ENCODE results near the gene BCL2L13. TPM values are rescaled to one million over a fixed set of nuclear protein-coding genes. Genes with fewer than 3 reads are reported as not detected.

The BCL2L13 gene
- total RNA-seq, 2 donors from 2014 or later, result 37.5 to 44.2 TPM

DNA sequence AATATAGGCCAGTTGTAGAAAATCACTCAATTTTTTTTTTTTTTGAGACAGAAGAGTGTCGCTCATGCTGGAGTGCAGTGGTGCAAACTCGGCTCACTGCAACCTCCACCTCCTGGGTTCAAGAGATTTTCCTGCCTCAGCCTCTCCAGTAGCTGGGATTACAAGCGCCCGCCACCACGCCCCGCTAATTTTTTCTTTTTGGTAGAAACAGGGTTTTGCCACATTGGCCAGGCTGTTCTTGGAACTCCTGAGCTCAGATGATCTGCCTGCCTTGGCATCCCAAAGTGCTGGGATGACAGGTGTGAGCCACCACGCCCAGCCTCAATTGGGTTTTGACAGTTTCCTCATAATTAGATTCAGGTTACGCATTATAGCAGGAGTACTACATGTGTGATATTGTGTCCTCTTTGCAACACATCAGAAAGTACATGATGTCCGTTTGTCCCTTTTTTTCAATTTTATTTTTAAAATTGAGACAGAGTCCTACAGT is 7.4 kb upstream of the BCL2L13 start:
- 89 to 90% methylated on average over 8 to 9 of the region's 9 CpGs for WGBS, 2 experiments (ENCODE audit: insufficient coverage in 1 of 2, insufficient read length in 1 of 2)
- peaks cover 2% of the 10 kb centered on the region for H3K36me3 Mint-ChIP-seq (ENCODE audit: low read depth)
- no peak for DNase-seq
- Histone ChIP-seq H3K4me1 (ENCODE audit: control insufficient read depth, insufficient read depth, low read length) (no peaks in the 10 kb centered on the region), H3K27me3 (ENCODE audit: control insufficient read depth, insufficient read depth, low read length, poor library complexity, severe bottlenecking) (no peaks in the 10 kb centered on the region), H3K27ac (ENCODE audit: low read depth, low read length) (no peak overlapping the region), H3K9ac (ENCODE audit: extremely low read depth, low read length, poor library complexity, severe bottlenecking) (no peak overlapping the region), H3K9me3 (ENCODE audit: control insufficient read depth, low read length) (no peaks in the 10 kb centered on the region), H3K36me3 (ENCODE audit: control insufficient read depth, insufficient read depth, low read length) (no peaks in the 10 kb centered on the region), H3K4me3 (ENCODE audit: low read length) (no peak overlapping the region)
- no peaks in the 10 kb centered on the region for H3K27me3 Mint-ChIP-seq (ENCODE audit: insufficient read depth)
- no peak overlapping the region for H3K4me3 Mint-ChIP-seq
- H3K4me1 Mint-ChIP-seq, result peaks cover 10% of the 10 kb centered on the region
- no peak overlapping the region for H3K27ac Mint-ChIP-seq
- TF ChIP-seq, protein P1, sequence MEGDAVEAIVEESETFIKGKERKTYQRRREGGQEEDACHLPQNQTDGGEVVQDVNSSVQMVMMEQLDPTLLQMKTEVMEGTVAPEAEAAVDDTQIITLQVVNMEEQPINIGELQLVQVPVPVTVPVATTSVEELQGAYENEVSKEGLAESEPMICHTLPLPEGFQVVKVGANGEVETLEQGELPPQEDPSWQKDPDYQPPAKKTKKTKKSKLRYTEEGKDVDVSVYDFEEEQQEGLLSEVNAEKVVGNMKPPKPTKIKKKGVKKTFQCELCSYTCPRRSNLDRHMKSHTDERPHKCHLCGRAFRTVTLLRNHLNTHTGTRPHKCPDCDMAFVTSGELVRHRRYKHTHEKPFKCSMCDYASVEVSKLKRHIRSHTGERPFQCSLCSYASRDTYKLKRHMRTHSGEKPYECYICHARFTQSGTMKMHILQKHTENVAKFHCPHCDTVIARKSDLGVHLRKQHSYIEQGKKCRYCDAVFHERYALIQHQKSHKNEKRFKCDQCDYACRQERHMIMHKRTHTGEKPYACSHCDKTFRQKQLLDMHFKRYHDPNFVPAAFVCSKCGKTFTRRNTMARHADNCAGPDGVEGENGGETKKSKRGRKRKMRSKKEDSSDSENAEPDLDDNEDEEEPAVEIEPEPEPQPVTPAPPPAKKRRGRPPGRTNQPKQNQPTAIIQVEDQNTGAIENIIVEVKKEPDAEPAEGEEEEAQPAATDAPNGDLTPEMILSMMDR (conservative IDR thresholded peaks at IDR 0.05), result no peak
- no peaks in the 10 kb centered on the region for H3K9me3 Mint-ChIP-seq

DNA sequence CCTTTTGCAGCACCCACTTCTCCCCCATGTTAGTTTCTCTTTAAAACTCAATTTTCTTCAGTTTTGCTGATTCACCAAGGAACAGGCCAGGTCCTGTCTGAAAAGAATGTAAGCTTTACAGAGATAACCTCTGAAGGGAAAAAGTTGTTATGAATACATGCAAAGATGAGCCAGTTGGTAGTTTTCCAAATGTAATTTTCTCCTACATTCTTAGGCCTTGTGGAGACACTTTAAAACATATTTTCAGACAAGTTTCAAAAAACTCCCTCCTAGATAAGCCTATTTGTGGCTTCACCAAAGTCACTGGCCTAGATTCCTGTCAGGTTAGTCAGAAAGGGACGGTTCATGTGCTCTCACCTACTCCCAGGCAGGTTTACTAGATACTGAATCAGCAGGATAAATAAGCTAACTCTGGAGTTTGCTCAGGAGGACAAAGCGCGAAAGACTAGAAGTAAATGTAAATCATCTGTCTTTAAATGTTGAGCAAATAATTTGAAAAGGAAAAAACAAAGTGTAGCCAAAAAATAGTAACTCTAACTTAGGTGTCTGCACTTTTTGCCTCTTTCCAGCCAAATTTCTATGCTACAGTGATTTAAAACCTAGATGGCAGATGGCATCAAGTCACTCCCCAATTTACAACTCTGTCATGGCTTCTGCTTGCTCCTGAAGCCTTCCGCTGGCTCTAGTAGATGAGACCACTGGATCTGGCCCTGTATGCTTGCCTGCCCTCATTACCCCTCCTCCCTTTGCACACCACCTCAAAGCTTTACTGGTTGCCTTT is 5.2 kb upstream of the BCL2L13 start:
- Mint-ChIP-seq H3K36me3 (ENCODE audit: low read depth) (no peaks in the 10 kb centered on the region), H3K27me3 (ENCODE audit: insufficient read depth) (no peaks in the 10 kb centered on the region), H3K9me3 (no peaks in the 10 kb centered on the region), H3K4me1 (peaks cover 18% of the 10 kb centered on the region), H3K4me3 (no peak overlapping the region), H3K27ac (peak overlapping the region; percentile 96)
- Histone ChIP-seq H3K4me3 (ENCODE audit: low read length) (no peak overlapping the region), H3K4me1 (ENCODE audit: control insufficient read depth, insufficient read depth, low read length) (no peaks in the 10 kb centered on the region), H3K9me3 (ENCODE audit: control insufficient read depth, low read length) (no peaks in the 10 kb centered on the region), H3K9ac (ENCODE audit: extremely low read depth, low read length, poor library complexity, severe bottlenecking) (peak overlapping the region; percentile 31), H3K27me3 (ENCODE audit: control insufficient read depth, insufficient read depth, low read length, poor library complexity, severe bottlenecking) (no peaks in the 10 kb centered on the region), H3K27ac (ENCODE audit: low read depth, low read length) (no peak overlapping the region), H3K36me3 (ENCODE audit: control insufficient read depth, insufficient read depth, low read length) (no peaks in the 10 kb centered on the region)
- 76 to 88% methylated on average over 4 of the region's 4 CpGs for WGBS, 2 experiments (ENCODE audit: insufficient coverage in 1 of 2, insufficient read length in 1 of 2)
- TF ChIP-seq, protein P1 (conservative IDR thresholded peaks at IDR 0.05), result no peak
- peak; percentile 58 for DNase-seq

DNA sequence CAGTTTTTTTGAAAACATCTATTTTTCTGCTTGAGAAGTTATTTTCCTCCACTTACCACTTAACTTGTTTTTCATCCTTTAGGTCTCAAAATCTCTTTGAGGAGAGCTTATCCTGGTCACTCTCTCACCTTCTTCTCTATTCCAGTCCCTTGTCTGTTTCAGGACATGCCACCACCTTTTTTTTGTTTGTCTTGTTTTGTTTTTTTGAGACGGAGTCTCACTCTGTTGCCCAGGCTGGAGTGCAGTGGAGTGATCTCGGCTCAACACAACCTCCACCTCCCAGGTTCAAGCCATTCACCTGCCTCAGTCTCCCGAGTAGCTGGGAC is 4.6 kb upstream of the BCL2L13 start:
- TF ChIP-seq, protein P1 (conservative IDR thresholded peaks at IDR 0.05), result no peak
- Mint-ChIP-seq H3K4me3 (no peak overlapping the region), H3K36me3 (ENCODE audit: low read depth) (no peaks in the 10 kb centered on the region), H3K4me1 (peaks cover 18% of the 10 kb centered on the region), H3K9me3 (no peaks in the 10 kb centered on the region), H3K27ac (peak overlapping the region; percentile 96), H3K27me3 (ENCODE audit: insufficient read depth) (no peaks in the 10 kb centered on the region)
- H3K27ac ChIP-seq (ENCODE audit: low read depth, low read length), result no peak overlapping the region
- no peaks in the 10 kb centered on the region for H3K9me3 ChIP-seq (ENCODE audit: control insufficient read depth, low read length)
- H3K4me3 ChIP-seq (ENCODE audit: low read length), result no peak overlapping the region
- WGBS, 2 experiments (ENCODE audit: insufficient coverage in 1 of 2, insufficient read length in 1 of 2), result 83 to 91% methylated on average over 3 of the region's 3 CpGs
- no peaks in the 10 kb centered on the region for H3K36me3 ChIP-seq (ENCODE audit: control insufficient read depth, insufficient read depth, low read length)
- H3K27me3 ChIP-seq (ENCODE audit: control insufficient read depth, insufficient read depth, low read length, poor library complexity, severe bottlenecking), result no peaks in the 10 kb centered on the region
- H3K9ac ChIP-seq (ENCODE audit: extremely low read depth, low read length, poor library complexity, severe bottlenecking), result peak overlapping the region; percentile 31
- H3K4me1 ChIP-seq (ENCODE audit: control insufficient read depth, insufficient read depth, low read length), result no peaks in the 10 kb centered on the region
- no peak for DNase-seq

Data from endodermal cell (in vitro differentiated cells).